ENCODE measurements around the gene PHACTR3.

The PHACTR3 gene

DNA sequence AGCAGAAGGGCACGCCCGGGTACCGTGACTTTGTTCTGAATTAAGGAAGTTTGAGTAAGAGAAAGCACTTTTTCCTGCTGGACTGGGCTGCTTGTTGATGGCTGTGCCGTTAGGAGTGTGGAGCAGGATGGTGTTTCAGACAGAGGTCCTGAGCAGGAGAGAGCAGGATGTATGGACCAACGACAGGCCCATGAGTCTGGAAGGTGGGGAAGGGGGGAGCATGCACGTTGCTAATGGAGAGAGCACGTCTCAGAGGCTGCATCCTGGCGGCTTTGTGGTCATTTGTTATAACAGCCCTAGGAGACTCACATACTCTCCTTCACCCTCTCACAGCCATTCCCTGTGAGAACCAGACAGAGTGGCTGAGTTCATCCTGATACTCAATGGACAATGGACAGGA lies 56.8 kb downstream of the PHACTR3 start:
- in situ Hi-C loops (cut with HindIII; ENCODE audit: low pct_ligation_motif_present, low pct_unique_long_range_greater_than_20kb, low sequenced_read_pairs): no loop called here
- no peak for DNase-seq

DNA sequence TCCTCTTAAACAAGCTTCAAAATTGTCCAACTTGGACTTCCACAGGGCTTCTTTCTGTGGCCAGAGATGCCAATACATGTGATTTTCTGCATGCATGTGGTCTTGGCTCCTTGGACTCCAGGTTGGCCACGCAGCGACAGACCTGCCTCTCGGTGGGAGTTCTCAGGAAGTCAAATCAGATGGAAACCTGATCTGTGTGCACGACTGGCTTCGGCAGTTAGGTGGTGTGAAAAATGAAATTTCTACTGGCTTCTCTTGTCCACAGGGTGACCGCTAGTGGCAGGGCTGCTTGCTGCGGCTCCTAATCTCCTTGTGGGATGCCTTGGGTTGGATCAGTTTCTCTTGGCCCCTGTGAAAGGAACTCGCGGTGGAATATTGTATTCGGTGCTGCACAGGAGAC lies 57.3 kb downstream of the PHACTR3 start:
- in situ Hi-C loops (cut with HindIII; ENCODE audit: low pct_ligation_motif_present, low pct_unique_long_range_greater_than_20kb, low sequenced_read_pairs): no loop called here
- DNase-seq: no peak

DNA sequence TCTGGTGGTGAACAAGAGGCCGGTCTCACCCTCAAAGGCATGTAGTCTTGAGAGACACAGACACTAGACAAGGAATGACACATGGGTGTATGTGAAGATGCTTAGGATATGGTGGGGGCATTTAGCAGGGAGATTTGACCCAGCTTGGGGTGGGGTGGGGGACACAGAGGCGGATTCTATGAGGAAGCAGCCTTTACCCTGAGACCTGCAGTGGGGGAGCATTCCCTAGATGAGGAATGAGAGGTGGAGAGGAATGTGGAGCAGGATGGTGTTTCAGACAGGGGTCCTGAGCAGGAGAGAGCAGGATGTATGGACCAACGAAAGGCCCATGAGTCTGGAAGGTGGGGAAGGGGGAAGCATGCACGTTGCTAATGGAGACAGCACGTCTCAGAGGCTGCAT lies 57.8 kb downstream of the PHACTR3 start:
- in situ Hi-C loops (cut with HindIII; ENCODE audit: low pct_ligation_motif_present, low pct_unique_long_range_greater_than_20kb, low sequenced_read_pairs): no loop called here
- DNase-seq: no peak

DNA sequence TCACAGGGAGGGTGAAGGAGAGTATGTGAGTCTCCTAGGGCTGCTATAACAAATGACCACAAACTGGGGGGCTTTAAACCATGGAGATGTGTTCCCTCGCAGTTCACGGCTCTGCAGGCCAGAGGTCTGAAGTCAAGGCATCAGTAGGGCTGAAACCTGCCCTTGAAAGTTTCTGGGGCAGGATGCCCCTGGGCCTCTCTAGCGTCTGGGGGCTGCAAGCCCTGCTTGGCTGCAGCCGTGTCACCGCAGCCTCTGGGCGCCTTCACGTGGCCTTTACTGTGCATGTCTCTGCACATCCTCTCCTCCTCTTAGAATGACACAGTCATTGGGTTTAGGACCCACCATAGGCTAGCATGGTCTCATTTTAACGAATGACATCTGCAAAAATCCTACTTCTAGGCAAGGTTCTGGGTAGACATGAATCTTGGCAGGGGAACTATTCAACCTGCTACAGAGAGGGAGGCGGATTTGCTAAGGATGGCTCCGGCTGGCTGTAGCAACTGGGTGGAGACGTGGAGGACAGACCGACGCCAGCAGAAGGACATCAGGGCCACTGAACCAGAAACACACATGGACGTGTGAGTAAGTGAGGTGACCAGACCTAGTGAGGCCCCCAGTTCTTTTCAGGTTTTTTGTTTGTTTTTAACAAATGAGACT lies 58.6 kb downstream of the PHACTR3 start:
- DNase-seq: no peak
- in situ Hi-C loops (cut with HindIII; ENCODE audit: low pct_ligation_motif_present, low pct_unique_long_range_greater_than_20kb, low sequenced_read_pairs): no loop called here

DNA sequence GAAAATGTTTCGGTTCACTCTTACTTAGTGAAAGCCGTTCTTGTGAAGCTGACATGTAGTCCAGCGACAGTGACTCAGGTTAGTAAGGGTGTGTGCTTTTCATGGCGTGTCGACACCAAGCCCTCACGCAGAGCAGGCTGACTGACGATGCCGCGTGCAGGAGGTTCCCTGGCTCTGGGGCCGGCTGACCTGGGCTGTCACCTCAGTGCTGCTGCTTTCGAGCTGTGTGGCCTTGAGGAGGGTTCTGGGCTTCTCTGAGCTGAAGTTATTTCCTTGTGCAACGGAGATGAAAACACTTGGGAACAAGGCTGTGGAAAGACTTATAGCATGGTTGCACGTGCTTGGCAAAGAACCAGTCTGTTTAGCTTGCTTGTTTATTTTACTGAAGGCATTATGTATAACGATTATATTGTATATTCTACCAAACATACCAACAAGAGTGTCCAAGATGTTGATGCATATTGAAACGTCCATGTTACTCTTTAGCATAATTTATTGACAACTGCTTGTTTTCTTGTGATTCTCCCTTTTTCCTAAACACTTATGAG lies 59.2 kb downstream of the PHACTR3 start:
- no peak for DNase-seq
- in situ Hi-C loops (cut with HindIII; ENCODE audit: low pct_ligation_motif_present, low pct_unique_long_range_greater_than_20kb, low sequenced_read_pairs): no loop called here

DNA sequence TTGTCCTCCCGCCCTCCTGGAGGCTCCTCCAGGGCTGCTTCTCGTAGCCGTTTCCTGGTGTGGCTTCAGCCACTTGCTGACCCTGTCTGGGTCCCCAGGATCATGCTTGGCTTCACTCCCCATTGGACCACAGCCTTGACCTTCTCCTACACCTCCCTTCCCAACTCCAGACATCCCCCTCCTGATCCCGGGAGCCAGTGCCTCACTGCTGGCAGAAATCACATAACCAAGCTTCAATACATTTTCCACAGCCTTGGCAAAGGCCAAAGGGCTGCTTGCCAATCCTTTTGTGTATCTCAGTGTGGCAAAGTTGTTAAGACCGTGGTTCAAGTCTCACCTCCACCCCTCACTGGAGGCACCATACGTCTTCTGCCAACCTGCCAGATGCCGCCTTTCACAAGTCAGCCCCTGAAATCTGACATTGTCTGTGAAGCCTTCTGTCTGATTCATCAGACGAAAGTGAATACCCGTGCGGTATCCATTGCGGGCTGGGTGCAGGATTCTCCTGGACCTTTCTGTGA lies 60.1 kb downstream of the PHACTR3 start:
- DNase-seq: no peak
- in situ Hi-C loops (cut with HindIII; ENCODE audit: low pct_ligation_motif_present, low pct_unique_long_range_greater_than_20kb, low sequenced_read_pairs): no loop called here

DNA sequence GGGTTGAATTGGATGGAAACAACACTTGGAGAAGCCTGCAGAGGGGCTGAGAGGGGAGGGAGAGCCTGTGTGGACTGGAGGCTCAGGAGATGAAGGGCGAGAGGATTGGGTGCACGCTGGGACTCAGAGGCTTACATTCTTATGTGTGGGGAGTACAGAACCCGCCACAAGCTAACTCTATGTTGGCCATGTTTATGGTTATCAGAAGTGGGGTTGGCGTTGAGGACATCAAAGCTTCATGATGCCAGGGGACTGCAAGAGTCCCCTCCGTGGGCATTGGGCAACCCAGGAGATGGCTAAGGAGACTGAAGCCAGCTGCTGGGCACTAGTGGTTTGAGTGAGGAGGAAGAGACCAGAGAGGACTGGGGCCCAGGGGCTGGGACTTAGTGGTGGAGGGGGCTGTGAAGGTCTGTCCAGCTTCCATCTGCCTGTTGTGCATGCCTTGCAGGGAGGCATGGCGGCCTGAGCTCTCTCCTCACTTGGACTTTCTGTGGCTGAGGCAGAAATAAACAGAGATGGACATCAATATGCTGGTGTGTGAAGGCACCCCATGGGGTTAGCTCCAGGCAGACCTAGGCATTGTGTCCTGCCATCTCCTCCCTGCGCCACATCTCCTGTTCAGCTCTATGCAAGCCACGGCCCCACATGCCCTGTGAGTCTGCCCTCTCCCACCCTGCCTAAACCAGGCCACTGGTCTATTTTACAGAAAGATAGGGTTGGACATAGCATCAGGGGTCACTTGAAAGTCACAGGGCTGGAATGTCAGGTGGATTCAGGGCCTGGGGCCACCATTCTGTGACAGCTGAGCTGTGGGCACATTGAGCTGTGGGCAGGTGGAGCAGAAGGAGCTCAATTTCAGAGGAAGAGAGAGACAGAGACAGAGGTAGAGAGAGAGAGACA lies 61.6 kb downstream of the PHACTR3 start:
- no peak for DNase-seq
- in situ Hi-C loops (cut with HindIII; ENCODE audit: low pct_ligation_motif_present, low pct_unique_long_range_greater_than_20kb, low sequenced_read_pairs): no loop called here

DNA sequence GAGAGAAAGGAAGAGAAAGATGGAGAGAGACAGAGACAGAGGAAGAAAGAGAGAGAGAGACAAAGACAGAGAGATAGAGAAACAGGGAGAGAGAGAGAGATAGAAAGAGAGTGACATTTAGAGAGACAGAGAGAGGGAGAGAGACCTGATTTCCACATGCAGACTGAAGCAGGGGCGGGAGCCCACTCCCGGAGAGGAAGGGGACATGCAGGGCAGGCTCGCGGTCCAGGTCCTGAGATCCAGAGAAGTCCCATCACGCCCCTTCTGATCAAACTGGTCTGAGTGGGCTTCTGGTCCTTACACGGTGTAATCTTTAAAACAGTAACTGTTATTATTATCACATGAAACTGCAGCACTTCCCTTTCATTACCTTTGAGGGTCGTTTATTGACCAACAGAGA lies 62.2 kb downstream of the PHACTR3 start:
- in situ Hi-C loops (cut with HindIII; ENCODE audit: low pct_ligation_motif_present, low pct_unique_long_range_greater_than_20kb, low sequenced_read_pairs): no loop called here
- no peak for DNase-seq

DNA sequence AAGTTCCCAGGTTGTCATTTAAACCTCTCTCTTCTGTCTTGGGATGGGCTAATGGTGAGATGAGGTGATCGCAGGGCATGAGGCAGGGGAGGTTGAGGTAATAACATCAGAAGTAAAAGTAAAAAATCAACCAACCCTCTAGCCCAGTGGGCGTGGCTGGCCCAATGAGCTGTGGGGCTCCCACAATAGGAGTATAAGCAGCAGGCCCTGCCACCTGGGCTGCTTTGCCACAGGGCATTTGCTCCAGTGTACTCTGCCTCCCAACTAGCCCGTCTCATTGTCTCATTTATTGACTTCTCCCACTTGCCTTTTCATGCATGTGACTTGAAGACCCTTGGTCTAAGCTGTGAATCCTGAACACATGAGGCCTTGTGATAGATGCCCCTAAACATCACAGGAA lies 62.8 kb downstream of the PHACTR3 start:
- DNase-seq: no peak
- in situ Hi-C loops (cut with HindIII; ENCODE audit: low pct_ligation_motif_present, low pct_unique_long_range_greater_than_20kb, low sequenced_read_pairs): no loop called here

DNA sequence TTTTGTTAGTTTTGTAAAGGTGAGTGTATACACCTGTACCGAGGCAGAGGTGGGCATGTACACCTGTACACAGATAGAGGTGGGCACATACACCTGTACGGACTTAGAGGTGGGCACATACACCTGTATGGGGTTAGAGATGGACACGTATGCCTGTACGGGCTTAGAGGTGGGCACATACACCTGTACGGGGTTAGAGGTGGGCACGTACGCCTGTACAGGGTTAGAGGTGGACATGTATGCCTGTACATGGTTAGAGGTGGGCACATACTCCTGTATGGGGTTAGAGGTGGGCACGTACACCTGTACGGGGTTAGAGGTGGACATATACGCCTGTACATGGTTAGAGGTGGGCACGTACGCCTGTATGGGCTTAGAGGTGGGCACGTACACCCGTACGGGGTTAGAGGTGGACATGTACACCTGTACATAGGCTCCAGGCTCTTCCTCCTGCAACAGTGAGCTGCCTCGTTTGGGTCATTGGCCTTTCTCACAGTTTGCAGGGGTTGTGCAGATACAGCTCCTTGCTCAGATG lies 63.7 kb downstream of the PHACTR3 start:
- no peak for DNase-seq
- in situ Hi-C loops (cut with HindIII; ENCODE audit: low pct_ligation_motif_present, low pct_unique_long_range_greater_than_20kb, low sequenced_read_pairs): no loop called here

DNA sequence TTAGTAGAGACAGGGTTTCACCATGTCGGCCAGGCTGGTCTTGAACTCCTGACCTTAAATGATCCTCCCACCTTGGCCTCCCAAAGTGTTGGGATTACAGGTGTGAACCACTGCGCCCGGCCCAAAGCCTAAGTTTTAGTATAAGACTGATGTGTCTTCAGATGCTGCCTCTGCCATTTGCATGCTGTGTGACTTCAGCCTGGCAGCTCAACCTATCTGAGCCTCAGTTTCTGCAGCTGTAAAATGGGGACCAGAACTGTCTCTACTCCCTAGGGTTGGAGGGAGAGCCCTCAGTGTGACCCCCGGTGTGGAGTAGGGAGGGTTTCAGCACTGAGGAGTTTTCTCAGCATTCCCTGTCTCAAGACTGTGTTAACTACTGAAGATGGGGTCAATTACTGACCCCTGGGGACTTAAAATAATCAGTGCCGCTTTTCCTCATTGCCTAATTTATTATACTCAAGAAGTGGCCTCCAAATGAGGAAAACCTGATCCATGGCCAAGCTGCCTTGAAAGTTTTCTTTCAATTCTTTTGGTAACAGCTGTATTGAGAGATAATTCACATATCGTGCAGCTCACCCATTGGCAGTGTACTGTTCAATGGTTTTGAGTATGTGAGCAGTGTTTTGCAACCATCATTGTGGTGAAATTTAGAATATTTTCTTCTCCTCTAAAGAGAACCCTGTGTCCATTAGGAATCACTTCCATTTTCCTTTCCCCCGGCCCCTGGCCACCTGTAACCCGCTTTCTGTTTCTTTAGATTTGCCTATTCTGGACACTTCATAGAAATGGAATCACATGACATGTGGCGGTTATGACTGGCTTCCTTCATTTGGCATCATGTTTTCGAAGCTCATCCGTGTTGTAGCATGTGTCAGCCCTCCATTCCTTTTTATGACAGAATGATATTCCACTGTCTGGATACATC lies 64.8 kb downstream of the PHACTR3 start:
- DNase-seq: no peak
- in situ Hi-C loops (cut with HindIII; ENCODE audit: low pct_ligation_motif_present, low pct_unique_long_range_greater_than_20kb, low sequenced_read_pairs): no loop called here

DNA sequence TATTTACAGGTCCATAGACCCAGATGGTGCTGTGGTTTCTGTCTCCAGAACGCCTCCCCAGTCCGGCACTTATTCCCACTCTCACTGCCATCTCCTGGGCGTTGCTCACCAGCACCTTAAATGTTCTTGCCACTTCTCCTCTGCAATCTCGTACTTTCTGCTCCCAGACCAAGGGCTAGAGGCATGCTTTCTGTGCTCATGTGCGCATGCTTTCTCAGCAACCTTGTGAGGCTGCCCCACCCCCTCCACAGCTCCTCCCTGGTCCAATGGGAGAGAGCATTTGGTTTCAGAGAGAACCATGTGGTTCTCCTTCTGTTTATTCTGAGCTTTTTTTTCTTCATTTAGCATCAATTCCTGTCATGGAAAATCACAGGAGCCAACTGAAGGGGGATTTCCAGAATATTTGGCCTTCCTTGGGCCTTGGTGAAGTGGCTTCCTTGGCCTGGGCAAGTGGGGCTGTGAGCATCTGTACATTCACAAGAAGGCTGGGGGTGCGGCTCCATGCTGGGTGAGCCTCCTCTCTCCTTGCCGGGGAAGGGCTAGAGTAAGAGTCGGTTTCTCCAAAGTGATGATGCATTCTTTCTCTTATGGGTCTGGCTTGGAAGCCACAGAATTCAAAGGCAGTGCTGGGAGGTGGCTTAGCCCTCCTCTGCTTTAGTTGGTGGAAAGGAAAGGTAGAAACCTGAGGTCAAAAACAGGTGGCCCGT lies 66.6 kb downstream of the PHACTR3 start:
- in situ Hi-C loops (cut with HindIII; ENCODE audit: low pct_ligation_motif_present, low pct_unique_long_range_greater_than_20kb, low sequenced_read_pairs): no loop called here
- DNase-seq: no peak

DNA sequence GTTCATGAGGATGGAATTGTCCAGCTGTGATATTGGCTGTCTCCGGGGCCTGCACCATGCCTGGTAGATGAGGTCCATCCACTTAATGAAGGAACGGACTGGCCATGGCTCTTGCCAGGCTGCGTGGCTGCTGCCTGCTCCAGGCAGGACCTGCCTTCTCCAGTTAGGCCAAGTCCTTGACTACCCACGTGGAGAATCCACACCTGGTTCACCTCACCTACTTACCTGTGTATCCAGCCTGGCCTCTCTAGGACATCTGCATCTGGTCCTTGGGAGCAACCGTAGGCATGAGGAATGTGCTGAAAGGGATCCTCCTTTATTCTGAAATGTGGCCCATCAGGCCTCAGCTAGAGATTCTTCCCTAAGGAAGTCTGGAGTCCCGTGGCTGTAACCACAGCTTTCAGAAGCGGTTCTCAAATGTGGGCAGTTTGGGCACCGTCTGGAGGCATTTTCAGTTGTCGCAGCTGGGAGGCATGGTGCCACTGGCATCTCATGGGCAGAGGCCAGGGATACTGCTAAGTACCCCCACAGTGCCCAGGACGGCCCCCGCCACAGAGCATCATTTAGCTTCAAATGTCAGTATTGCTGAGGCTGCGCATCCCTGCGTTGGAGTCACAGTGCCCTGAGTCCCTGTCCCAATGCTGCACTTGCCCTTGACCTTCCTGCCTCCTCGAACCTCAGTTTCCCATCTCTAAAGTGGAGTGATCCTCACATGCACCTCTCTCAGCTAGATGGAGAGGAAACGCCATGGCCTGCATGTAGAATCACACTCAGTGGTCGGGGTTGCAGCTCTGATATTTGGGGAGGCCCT lies 67.5 kb downstream of the PHACTR3 start:
- in situ Hi-C loops (cut with HindIII; ENCODE audit: low pct_ligation_motif_present, low pct_unique_long_range_greater_than_20kb, low sequenced_read_pairs): no loop called here
- DNase-seq: no peak

DNA sequence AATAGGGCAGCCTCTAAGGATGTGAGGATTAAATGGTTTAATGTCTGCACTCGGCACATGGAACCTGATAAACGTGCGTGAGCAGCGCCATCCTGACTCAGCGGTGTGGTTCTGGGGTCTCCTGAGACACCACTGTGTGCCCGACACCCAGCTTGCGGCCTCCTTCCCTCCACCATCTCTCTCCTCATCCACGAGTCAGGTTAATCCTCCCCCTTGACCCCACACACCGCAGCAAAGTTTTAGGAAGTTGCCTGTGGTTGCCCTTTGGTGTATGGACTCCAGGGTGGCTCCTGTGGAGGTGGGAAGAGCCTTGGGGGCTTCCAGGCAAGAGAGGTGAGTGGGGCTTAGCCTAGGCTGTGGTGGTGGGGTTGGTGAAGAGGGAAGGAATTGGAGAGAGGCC lies 68.2 kb downstream of the PHACTR3 start:
- DNase-seq: no peak
- in situ Hi-C loops (cut with HindIII; ENCODE audit: low pct_ligation_motif_present, low pct_unique_long_range_greater_than_20kb, low sequenced_read_pairs): no loop called here

DNA sequence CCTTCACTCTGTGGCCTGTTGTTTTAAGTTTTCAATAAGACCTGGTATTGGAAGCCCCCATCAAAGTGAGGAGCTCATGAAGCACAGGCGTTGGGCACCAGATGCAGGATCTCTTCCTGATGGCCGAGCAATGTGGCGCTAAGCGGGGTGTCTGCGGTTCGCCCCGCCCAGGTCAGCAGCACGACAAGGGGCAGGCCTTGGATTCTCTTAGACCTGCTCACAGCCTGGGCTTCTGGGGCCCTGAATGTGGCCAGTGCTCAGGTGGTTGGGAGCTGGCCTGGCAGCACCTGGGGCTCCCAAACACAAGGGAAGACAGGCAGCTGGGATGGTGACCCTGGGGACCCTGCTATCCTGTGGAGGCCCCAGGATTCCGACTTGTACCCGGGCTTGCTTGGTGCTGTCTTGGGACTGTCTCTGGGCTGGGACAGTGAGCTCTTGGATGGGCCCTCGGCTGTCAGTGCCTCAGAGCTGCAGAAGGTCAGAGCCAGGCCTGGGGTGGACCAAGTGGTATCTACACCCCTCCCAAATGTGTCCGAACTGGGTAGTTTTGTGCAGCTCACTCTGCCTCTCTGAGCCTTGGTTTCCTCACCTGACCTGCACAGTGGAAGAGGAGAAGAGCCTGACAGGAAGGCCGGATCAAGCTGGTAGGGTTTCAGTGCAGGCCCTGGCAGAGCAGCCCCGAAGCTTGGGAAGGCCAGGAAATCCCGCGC lies 69.1 kb downstream of the PHACTR3 start:
- DNase-seq: no peak
- in situ Hi-C loops (cut with HindIII; ENCODE audit: low pct_ligation_motif_present, low pct_unique_long_range_greater_than_20kb, low sequenced_read_pairs): no loop called here

DNA sequence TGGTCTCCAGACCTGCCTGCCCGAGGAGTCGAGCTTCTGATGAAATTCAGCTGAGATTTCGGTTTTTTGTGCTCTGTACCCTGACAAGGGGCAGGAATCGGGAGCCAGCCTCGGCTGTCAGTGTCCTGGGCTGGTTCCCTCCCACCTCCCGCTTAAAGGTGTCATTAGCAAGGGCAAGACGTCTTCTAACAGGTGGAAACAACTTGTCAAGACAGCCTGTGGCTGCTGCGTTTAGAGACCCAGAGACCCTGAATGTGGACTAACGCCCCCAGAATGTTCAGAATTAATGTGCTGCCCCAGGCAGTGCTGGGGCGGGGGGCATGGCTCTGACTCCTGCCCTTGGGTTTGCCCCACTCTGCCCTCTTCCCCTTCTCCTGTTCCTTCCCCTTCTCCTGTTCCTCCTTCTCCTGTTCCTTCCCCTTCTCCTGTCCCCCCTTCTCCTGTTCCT lies 69.7 kb downstream of the PHACTR3 start:
- DNase-seq: no peak
- in situ Hi-C loops (cut with HindIII; ENCODE audit: low pct_ligation_motif_present, low pct_unique_long_range_greater_than_20kb, low sequenced_read_pairs): no loop called here

Measured in ACHN (cell line).